Measurements from ENCODE around the gene CHKA.

DNA sequence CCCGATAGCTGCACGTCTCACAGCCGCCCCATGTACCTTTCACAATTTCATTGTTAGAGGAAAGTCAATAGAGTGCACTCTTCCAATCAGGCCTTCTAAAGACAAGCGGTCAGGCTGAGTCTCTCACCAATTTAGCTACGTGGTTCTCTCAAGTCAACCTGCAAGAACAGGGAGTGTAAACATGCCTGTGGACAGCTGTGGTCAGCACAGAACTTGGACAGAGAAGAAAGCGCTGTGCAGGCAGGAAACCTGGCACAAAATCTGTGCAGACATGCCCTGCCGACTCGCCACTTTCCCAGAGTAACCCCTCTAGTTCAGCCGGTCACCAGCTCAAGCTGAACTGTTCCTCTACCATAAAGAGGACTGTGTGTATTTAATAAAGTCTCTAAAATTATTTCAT, 39.5 kb downstream of the CHKA start:
- TF ChIP-seq POLR2A (IDR thresholded peaks at IDR 0.05) (no peak), EP300 (IDR thresholded peaks at IDR 0.05) (no peak)
- TF ChIP-seq, protein P1, sequence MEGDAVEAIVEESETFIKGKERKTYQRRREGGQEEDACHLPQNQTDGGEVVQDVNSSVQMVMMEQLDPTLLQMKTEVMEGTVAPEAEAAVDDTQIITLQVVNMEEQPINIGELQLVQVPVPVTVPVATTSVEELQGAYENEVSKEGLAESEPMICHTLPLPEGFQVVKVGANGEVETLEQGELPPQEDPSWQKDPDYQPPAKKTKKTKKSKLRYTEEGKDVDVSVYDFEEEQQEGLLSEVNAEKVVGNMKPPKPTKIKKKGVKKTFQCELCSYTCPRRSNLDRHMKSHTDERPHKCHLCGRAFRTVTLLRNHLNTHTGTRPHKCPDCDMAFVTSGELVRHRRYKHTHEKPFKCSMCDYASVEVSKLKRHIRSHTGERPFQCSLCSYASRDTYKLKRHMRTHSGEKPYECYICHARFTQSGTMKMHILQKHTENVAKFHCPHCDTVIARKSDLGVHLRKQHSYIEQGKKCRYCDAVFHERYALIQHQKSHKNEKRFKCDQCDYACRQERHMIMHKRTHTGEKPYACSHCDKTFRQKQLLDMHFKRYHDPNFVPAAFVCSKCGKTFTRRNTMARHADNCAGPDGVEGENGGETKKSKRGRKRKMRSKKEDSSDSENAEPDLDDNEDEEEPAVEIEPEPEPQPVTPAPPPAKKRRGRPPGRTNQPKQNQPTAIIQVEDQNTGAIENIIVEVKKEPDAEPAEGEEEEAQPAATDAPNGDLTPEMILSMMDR (IDR thresholded peaks at IDR 0.05), result no peak

Measured in suprapubic skin (tissue), 3 donors.